Smooth muscle cell (in vitro differentiated cells): ENCODE data around the gene UNC5A. TPM values are rescaled to one million over a fixed set of nuclear protein-coding genes. Genes with fewer than 3 reads are reported as not detected.

Source experiments
- DNase-seq: peaks from one replicate; lab custom pipeline; 2025; ENCODE audit not compliant: unreplicated experiment; lab: John Stamatoyannopoulos, UW
- H2AFZ ChIP-seq: fragments of 200-600 bp; sonication (generic); 2 replicates; pipeline ENCODE4 v1.6.0; 2016; ENCODE audit warnings: antibody characterized with exemption, low read depth, mild to moderate bottlenecking
- H3F3A ChIP-seq: fragments of 200-600 bp; sonication (generic); 2 replicates; pipeline ENCODE4 v1.6.0; 2017; ENCODE audit warnings: antibody characterized with exemption, low read depth
- H3K27ac ChIP-seq: fragments of 200-600 bp; sonication (generic); 2 replicates; pipeline ENCODE4 v1.5.1; 2016; ENCODE audit warnings: low read depth, mild to moderate bottlenecking
- H3K27me3 ChIP-seq: fragments of 200-600 bp; sonication (generic); 2 replicates; pipeline ENCODE4 v1.6.1; 2016; ENCODE audit warnings: low read depth, mild to moderate bottlenecking
- H3K36me3 ChIP-seq: fragments of 200-600 bp; sonication (generic); 2 replicates; pipeline ENCODE4 v1.5.1; 2016; ENCODE audit warnings: low read depth
- H3K4me1 ChIP-seq: fragments of 200-600 bp; sonication (generic); 2 replicates; pipeline ENCODE4 v1.5.1; 2016; ENCODE audit warnings: low read depth
- H3K4me2 ChIP-seq: fragments of 200-600 bp; sonication (generic); 2 replicates; pipeline ENCODE4 v1.6.0; 2016; ENCODE audit warnings: mild to moderate bottlenecking
- H3K4me3 ChIP-seq: fragments of 200-600 bp; sonication (generic); 2 replicates; pipeline ENCODE4 v1.5.1; 2016; ENCODE audit warnings: mild to moderate bottlenecking
- H3K79me2 ChIP-seq: fragments of 200-600 bp; sonication (generic); 2 replicates; pipeline ENCODE4 v1.6.0; 2016; ENCODE audit warnings: low read depth, mild to moderate bottlenecking
- H3K9ac ChIP-seq: fragments of 200-600 bp; sonication (generic); 2 replicates; pipeline ENCODE4 v1.6.0; 2016; ENCODE audit warnings: low read depth
- H3K9me3 ChIP-seq: fragments of 200-600 bp; sonication (generic); replicated peaks from 2 replicates; pipeline ENCODE4 v1.5.1; 2016; ENCODE audit warnings: low read depth
- H4K20me1 ChIP-seq: fragments of 200-600 bp; sonication (generic); 2 replicates; pipeline ENCODE4 v1.6.0; 2016; ENCODE audit warnings: low read depth
- WGBS: methylation state at CpG from one replicate; pipeline ENCODE4 v1.1.7; 2016; ENCODE audit warnings: low lambda C conversion rate; 5-methylcytosine and 5-hydroxymethylcytosine counted together
- polyA plus RNA-seq: library from polyadenylated mRNA; unstranded; fragments of >200 nt; fragmentation: Nextera tagmentation; extraction: Ambion mirVana; gene quantifications from 2 replicates; pipeline ENCODE4 v1.2.1, GENCODE V29; 2016
- total RNA-seq: library from RNA; depleted of rRNA; stranded (reverse); fragments of >200 nt; gene quantifications from 2 replicates; pipeline ENCODE4 v1.2.3, GENCODE V29; 2014
- TF ChIP-seq, protein P1 (sequence below): fragments of 200-600 bp; sonication (generic); IDR thresholded peaks from 2 replicates; pipeline ENCODE4 v1.5.1; 2017; ENCODE audit warnings: borderline replicate concordance, mild to moderate bottlenecking, antibody characterized with exemption; ENCODE audit not compliant: insufficient read depth, poor library complexity, severe bottlenecking

The UNC5A gene
- total and polyA plus RNA-seq, 2 experiments from 2014 or later: not detected

GRCh38 chr5:176921714-176922113 is 111.4 kb downstream of the UNC5A start:
- H3K4me1 ChIP-seq: peaks cover 18% of the 10 kb centered on the region
- H3K9me3 ChIP-seq: no peaks in the 10 kb centered on the region
- TF ChIP-seq, protein P1, sequence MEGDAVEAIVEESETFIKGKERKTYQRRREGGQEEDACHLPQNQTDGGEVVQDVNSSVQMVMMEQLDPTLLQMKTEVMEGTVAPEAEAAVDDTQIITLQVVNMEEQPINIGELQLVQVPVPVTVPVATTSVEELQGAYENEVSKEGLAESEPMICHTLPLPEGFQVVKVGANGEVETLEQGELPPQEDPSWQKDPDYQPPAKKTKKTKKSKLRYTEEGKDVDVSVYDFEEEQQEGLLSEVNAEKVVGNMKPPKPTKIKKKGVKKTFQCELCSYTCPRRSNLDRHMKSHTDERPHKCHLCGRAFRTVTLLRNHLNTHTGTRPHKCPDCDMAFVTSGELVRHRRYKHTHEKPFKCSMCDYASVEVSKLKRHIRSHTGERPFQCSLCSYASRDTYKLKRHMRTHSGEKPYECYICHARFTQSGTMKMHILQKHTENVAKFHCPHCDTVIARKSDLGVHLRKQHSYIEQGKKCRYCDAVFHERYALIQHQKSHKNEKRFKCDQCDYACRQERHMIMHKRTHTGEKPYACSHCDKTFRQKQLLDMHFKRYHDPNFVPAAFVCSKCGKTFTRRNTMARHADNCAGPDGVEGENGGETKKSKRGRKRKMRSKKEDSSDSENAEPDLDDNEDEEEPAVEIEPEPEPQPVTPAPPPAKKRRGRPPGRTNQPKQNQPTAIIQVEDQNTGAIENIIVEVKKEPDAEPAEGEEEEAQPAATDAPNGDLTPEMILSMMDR: no peak
- no peak overlapping the region for H3K4me3 ChIP-seq
- H3K79me2 ChIP-seq: peaks cover 5% of the 10 kb centered on the region
- peaks cover 93% of the 10 kb centered on the region for H4K20me1 ChIP-seq
- H3K36me3 ChIP-seq: no peaks in the 10 kb centered on the region
- H3K4me2 ChIP-seq: no peak overlapping the region
- no peak overlapping the region for H3K9ac ChIP-seq
- H2AFZ ChIP-seq: no peak overlapping the region
- DNase-seq: no peak
- H3K27me3 ChIP-seq: no peaks in the 10 kb centered on the region
- no peak overlapping the region for H3K27ac ChIP-seq
- 91% methylated on average over 3 of the region's 3 CpGs for WGBS
- no peaks in the 10 kb centered on the region for H3F3A ChIP-seq

- H2AFZ ChIP-seq: no peak overlapping the region
- no peaks in the 10 kb centered on the region for H3F3A ChIP-seq
- H3K27me3 ChIP-seq: no peaks in the 10 kb centered on the region
- H3K4me3 ChIP-seq: no peak overlapping the region
- TF ChIP-seq, protein P1: no peak
- peaks cover 5% of the 10 kb centered on the region for H3K79me2 ChIP-seq
- DNase-seq: no peak
- WGBS: 60% methylated on average over 2 of the region's 2 CpGs
- no peaks in the 10 kb centered on the region for H3K36me3 ChIP-seq
- H4K20me1 ChIP-seq: peaks cover 92% of the 10 kb centered on the region
- no peak overlapping the region for H3K27ac ChIP-seq
- H3K4me1 ChIP-seq: peaks cover 18% of the 10 kb centered on the region
- no peak overlapping the region for H3K9ac ChIP-seq
- H3K9me3 ChIP-seq: no peaks in the 10 kb centered on the region
- H3K4me2 ChIP-seq: no peak overlapping the region
These were observed 112.5 kb downstream of the UNC5A start for GRCh38 chr5:176922817-176923216.

DNA sequence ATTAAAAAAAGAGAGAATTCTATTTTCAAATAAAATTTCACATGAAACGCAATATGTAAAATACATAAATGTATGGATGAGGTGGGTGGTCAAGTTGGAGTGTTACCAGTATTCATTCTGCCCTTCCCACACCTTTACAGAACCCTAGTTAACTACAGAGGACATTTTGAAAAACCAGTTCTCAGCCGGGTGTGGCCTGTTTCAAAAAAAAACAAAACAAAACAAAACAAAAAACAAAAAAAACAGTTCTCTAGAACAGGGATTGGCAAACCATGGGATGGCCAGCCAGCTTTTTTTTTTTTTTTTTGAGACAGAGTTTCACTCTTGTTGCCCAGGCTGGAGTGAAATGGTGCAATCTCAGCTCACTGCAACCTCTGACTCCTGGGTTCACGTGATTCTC is 117.2 kb downstream of the UNC5A start:
- no peaks in the 10 kb centered on the region for H3K9me3 ChIP-seq
- WGBS: 95% methylated on average over 3 of the region's 3 CpGs
- H3K27me3 ChIP-seq: no peaks in the 10 kb centered on the region
- peaks cover 5% of the 10 kb centered on the region for H3K79me2 ChIP-seq
- no peak overlapping the region for H3K4me2 ChIP-seq
- TF ChIP-seq, protein P1: no peak
- H3K36me3 ChIP-seq: peaks cover 8% of the 10 kb centered on the region
- no peak for DNase-seq
- H3K4me1 ChIP-seq: peaks cover 4% of the 10 kb centered on the region
- no peak overlapping the region for H3K9ac ChIP-seq
- H3F3A ChIP-seq: no peaks in the 10 kb centered on the region
- H3K27ac ChIP-seq: no peak overlapping the region
- no peak overlapping the region for H3K4me3 ChIP-seq
- H2AFZ ChIP-seq: no peak overlapping the region
- H4K20me1 ChIP-seq: peaks cover 59% of the 10 kb centered on the region

DNA sequence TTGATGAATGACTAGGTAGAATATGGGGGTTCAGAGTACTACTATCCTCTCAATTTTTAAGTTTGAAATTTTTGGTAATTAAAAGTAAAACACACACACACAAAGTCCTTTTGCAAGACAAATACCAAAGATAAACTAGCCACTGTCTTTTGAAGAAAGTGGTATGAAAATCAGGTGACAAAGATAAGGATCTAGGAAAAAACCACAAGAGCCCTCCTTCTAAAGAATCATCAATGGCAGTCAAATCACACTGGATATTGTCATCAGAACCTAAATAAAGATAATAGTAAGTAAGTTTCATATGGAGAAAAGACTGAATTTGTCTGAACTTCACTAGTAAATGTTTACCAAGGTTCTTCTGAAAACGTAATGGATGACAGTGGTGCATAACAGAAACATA is 119.3 kb downstream of the UNC5A start:
- Histone ChIP-seq H3K27ac (no peak overlapping the region), H3K4me2 (no peak overlapping the region), H3K9ac (no peak overlapping the region), H3F3A (no peaks in the 10 kb centered on the region), H4K20me1 (peaks cover 50% of the 10 kb centered on the region), H3K4me3 (no peak overlapping the region), H3K79me2 (peaks cover 5% of the 10 kb centered on the region), H3K9me3 (no peaks in the 10 kb centered on the region), H2AFZ (no peak overlapping the region), H3K27me3 (no peaks in the 10 kb centered on the region), H3K36me3 (peaks cover 8% of the 10 kb centered on the region), H3K4me1 (no peaks in the 10 kb centered on the region)
- TF ChIP-seq, protein P1: no peak
- no peak for DNase-seq
- WGBS: 100% methylated on average over 1 of the region's 1 CpG

Other genes with a start within 250 kb of the UNC5A start
- gene GPRIN1, start 200.4 kb upstream of the UNC5A start, total RNA-seq: 0.63 and 3.6 TPM in 2 replicates
- 2.1 and 5.0 TPM in 2 replicates for gene GPRIN1, start 200.4 kb upstream of the UNC5A start, polyA plus RNA-seq
- 0.45 TPM in 1 of 2 replicates, not detected in the other for gene SNCB, start 180.0 kb upstream of the UNC5A start, total RNA-seq
- 0.55 and 0.71 TPM in 2 replicates for gene SNCB, start 180.0 kb upstream of the UNC5A start, polyA plus RNA-seq
- gene EIF4E1B, start 179.9 kb upstream of the UNC5A start, total RNA-seq: not detected in 2 replicates
- not detected in 2 replicates for gene EIF4E1B, start 179.9 kb upstream of the UNC5A start, polyA plus RNA-seq
- gene TSPAN17, start 163.1 kb upstream of the UNC5A start, total RNA-seq: 31.0 and 35.9 TPM in 2 replicates
- 29.7 and 34.4 TPM in 2 replicates for gene TSPAN17, start 163.1 kb upstream of the UNC5A start, polyA plus RNA-seq
- 0.49 TPM in 1 of 2 replicates, not detected in the other for gene HK3, start 88.8 kb downstream of the UNC5A start, total RNA-seq
- gene HK3, start 88.8 kb downstream of the UNC5A start, polyA plus RNA-seq: not detected in 2 replicates
- 19.9 and 20.3 TPM in 2 replicates for gene UIMC1, start 196.2 kb downstream of the UNC5A start, total RNA-seq
- gene UIMC1, start 196.2 kb downstream of the UNC5A start, polyA plus RNA-seq: 9.6 and 12.1 TPM in 2 replicates
- gene ZNF346, start 212.1 kb downstream of the UNC5A start, total RNA-seq: 6.9 and 7.2 TPM in 2 replicates
- gene ZNF346, start 212.1 kb downstream of the UNC5A start, polyA plus RNA-seq: 10.8 and 14.8 TPM in 2 replicates